Smooth muscle cell (in vitro differentiated cells): Measurements from ENCODE around the gene EBNA1BP2. TPM values are rescaled to one million over a fixed set of nuclear protein-coding genes. Genes with fewer than 3 reads are reported as not detected.

ENCODE experiments used
- DNase-seq: peaks from one replicate; lab custom pipeline; 2025; ENCODE audit not compliant: unreplicated experiment; lab: John Stamatoyannopoulos, UW
- H2AFZ ChIP-seq: fragments of 200-600 bp; sonication (generic); 2 replicates; pipeline ENCODE4 v1.6.0; 2016; ENCODE audit warnings: antibody characterized with exemption, low read depth, mild to moderate bottlenecking
- H3F3A ChIP-seq: fragments of 200-600 bp; sonication (generic); 2 replicates; pipeline ENCODE4 v1.6.0; 2017; ENCODE audit warnings: antibody characterized with exemption, low read depth
- H3K27ac ChIP-seq: fragments of 200-600 bp; sonication (generic); 2 replicates; pipeline ENCODE4 v1.5.1; 2016; ENCODE audit warnings: low read depth, mild to moderate bottlenecking
- H3K27me3 ChIP-seq: fragments of 200-600 bp; sonication (generic); 2 replicates; pipeline ENCODE4 v1.6.1; 2016; ENCODE audit warnings: low read depth, mild to moderate bottlenecking
- H3K36me3 ChIP-seq: fragments of 200-600 bp; sonication (generic); 2 replicates; pipeline ENCODE4 v1.5.1; 2016; ENCODE audit warnings: low read depth
- H3K4me1 ChIP-seq: fragments of 200-600 bp; sonication (generic); 2 replicates; pipeline ENCODE4 v1.5.1; 2016; ENCODE audit warnings: low read depth
- H3K4me2 ChIP-seq: fragments of 200-600 bp; sonication (generic); 2 replicates; pipeline ENCODE4 v1.6.0; 2016; ENCODE audit warnings: mild to moderate bottlenecking
- H3K4me3 ChIP-seq: fragments of 200-600 bp; sonication (generic); 2 replicates; pipeline ENCODE4 v1.5.1; 2016; ENCODE audit warnings: mild to moderate bottlenecking
- H3K79me2 ChIP-seq: fragments of 200-600 bp; sonication (generic); 2 replicates; pipeline ENCODE4 v1.6.0; 2016; ENCODE audit warnings: low read depth, mild to moderate bottlenecking
- H3K9ac ChIP-seq: fragments of 200-600 bp; sonication (generic); 2 replicates; pipeline ENCODE4 v1.6.0; 2016; ENCODE audit warnings: low read depth
- H3K9me3 ChIP-seq: fragments of 200-600 bp; sonication (generic); replicated peaks from 2 replicates; pipeline ENCODE4 v1.5.1; 2016; ENCODE audit warnings: low read depth
- H4K20me1 ChIP-seq: fragments of 200-600 bp; sonication (generic); 2 replicates; pipeline ENCODE4 v1.6.0; 2016; ENCODE audit warnings: low read depth
- CTCF ChIP-seq: fragments of 200-600 bp; sonication (generic); IDR thresholded peaks from 2 replicates; pipeline ENCODE4 v1.5.1; 2017; ENCODE audit warnings: borderline replicate concordance, mild to moderate bottlenecking, antibody characterized with exemption; ENCODE audit not compliant: insufficient read depth, poor library complexity, severe bottlenecking
- WGBS: methylation state at CpG from one replicate; pipeline ENCODE4 v1.1.7; 2016; ENCODE audit warnings: low lambda C conversion rate; 5-methylcytosine and 5-hydroxymethylcytosine counted together
- polyA plus RNA-seq: library from polyadenylated mRNA; unstranded; fragments of >200 nt; fragmentation: Nextera tagmentation; extraction: Ambion mirVana; gene quantifications from 2 replicates; pipeline ENCODE4 v1.2.1, GENCODE V29; 2016
- total RNA-seq: library from RNA; depleted of rRNA; stranded (reverse); fragments of >200 nt; gene quantifications from 2 replicates; pipeline ENCODE4 v1.2.3, GENCODE V29; 2014

Gene EBNA1BP2
- total and polyA plus RNA-seq, 2 experiments from 2014 or later, result 52.0 to 85.9 TPM

DNA sequence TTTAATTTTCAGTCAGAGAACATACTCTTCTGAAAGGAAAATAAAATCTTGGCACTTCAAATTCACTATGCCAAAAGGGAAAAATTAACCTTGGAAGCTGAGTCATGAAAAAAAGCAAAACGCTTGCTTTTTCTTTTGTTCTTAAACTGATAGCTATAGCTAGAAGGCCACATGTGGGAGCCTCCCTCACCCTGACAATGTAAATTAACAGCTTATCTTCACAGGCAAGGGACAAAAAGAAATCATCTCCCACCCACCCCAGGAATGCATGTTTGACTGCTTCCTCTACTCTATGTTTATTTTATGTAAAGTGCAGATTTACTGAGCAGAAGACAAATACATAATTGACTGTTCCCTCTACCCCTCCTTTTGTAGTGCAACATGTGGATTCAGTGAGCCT lies 38.0 kb downstream of the EBNA1BP2 start:
- Histone ChIP-seq H3F3A (no peaks in the 10 kb centered on the region), H3K4me3 (no peak overlapping the region), H3K4me1 (no peaks in the 10 kb centered on the region), H3K36me3 (no peaks in the 10 kb centered on the region), H3K27ac (no peak overlapping the region), H3K9ac (no peak overlapping the region), H3K27me3 (no peaks in the 10 kb centered on the region), H3K79me2 (no peaks in the 10 kb centered on the region), H2AFZ (no peak overlapping the region), H4K20me1 (no peaks in the 10 kb centered on the region), H3K9me3 (no peaks in the 10 kb centered on the region), H3K4me2 (no peak overlapping the region)
- no peak for TF ChIP-seq CTCF
- no peak for DNase-seq
- 63% methylated on average over 1 of the region's 1 CpG for WGBS

GRCh38 chr1:43129426-43129825 lies 42.7 kb downstream of the EBNA1BP2 start:
- Histone ChIP-seq H3K9me3 (no peaks in the 10 kb centered on the region), H2AFZ (no peak overlapping the region), H3K79me2 (no peaks in the 10 kb centered on the region), H3K27ac (no peak overlapping the region), H4K20me1 (no peaks in the 10 kb centered on the region), H3F3A (no peaks in the 10 kb centered on the region), H3K4me1 (no peaks in the 10 kb centered on the region), H3K4me3 (no peak overlapping the region), H3K36me3 (no peaks in the 10 kb centered on the region), H3K9ac (no peak overlapping the region), H3K4me2 (no peak overlapping the region), H3K27me3 (no peaks in the 10 kb centered on the region)
- WGBS, result 72% methylated on average over 5 of the region's 5 CpGs
- DNase-seq, result no peak
- TF ChIP-seq CTCF, result no peak

GRCh38 chr1:43128816-43129215 lies 43.3 kb downstream of the EBNA1BP2 start:
- H4K20me1 ChIP-seq, result no peaks in the 10 kb centered on the region
- H3K27me3 ChIP-seq, result no peaks in the 10 kb centered on the region
- H3K4me3 ChIP-seq, result no peak overlapping the region
- H3K36me3 ChIP-seq, result no peaks in the 10 kb centered on the region
- H3K79me2 ChIP-seq, result no peaks in the 10 kb centered on the region
- no peak for DNase-seq
- H3K9ac ChIP-seq, result no peak overlapping the region
- no peaks in the 10 kb centered on the region for H3K4me1 ChIP-seq
- 90% methylated on average over 3 of the region's 3 CpGs for WGBS
- no peaks in the 10 kb centered on the region for H3F3A ChIP-seq
- H2AFZ ChIP-seq, result no peak overlapping the region
- no peak overlapping the region for H3K27ac ChIP-seq
- TF ChIP-seq CTCF, result no peak
- no peak overlapping the region for H3K4me2 ChIP-seq
- H3K9me3 ChIP-seq, result no peaks in the 10 kb centered on the region

DNA sequence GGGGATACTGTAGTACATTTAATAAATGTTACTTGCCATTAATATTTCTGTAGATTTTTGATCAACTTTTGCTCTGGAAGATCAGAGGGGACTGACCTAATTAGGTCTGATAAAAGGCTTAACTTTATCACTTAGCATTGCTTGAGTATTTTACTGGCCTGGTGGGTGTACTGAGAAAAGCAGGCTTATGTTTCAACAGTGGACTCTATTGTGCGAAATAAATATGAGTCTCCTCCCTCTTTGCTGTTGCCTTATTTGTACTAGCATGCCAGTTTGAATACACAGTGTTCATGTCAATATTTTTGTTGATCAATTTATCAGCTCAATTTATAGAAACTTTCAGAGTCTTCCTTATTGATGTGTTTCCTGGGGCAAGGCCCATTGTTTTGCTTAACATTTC lies 49.1 kb downstream of the EBNA1BP2 start:
- DNase-seq, result no peak
- Histone ChIP-seq H3K27ac (no peak overlapping the region), H3K36me3 (no peaks in the 10 kb centered on the region), H3K79me2 (no peaks in the 10 kb centered on the region), H3F3A (no peaks in the 10 kb centered on the region), H3K4me3 (no peak overlapping the region), H3K9me3 (no peaks in the 10 kb centered on the region), H3K9ac (no peak overlapping the region), H3K27me3 (no peaks in the 10 kb centered on the region), H4K20me1 (no peaks in the 10 kb centered on the region), H3K4me2 (no peak overlapping the region), H3K4me1 (no peaks in the 10 kb centered on the region), H2AFZ (no peak overlapping the region)
- TF ChIP-seq CTCF, result no peak
- WGBS, result 74% methylated on average over 1 of the region's 1 CpG
